A549 (cell line): ENCODE results near the gene SCAMP1. TPM values are rescaled to one million over a fixed set of nuclear protein-coding genes. Genes with fewer than 3 reads are reported as not detected.

Experiments used
- ATAC-seq, 2 experiments: fragments of 200-7000 bp in 1 of 2; fragments of >200 bp in 1 of 2; cut with Nextera tagmentation in 1 of 2; cut with Tn5 transposase in 1 of 2; 3 replicates each; pipeline versions ENCODE4 v1.8.0 to v1.9.1; 2018 to 2020; ENCODE audit warnings: mild to moderate bottlenecking in 1 of 2, moderate library complexity in 1 of 2
- CTCF ChIA-PET: fragments of 300-600 bp; sonication (Branson Sonifier 250); formaldehyde crosslinking; extraction: SDS; loops from one replicate; lab custom pipeline; 2021; ENCODE audit warnings: antibody characterized with exemption, inconsistent platforms; lab: Yijun Ruan, JAX
- POLR2A ChIA-PET: fragments of 350-600 bp; formaldehyde crosslinking; extraction: SDS; loops from one replicate; lab custom pipeline; 2021; ENCODE audit warnings: antibody characterized with exemption, inconsistent platforms; lab: Yijun Ruan, JAX
- DNase-seq, 2 experiments: peaks; one replicate each; pipeline versions ENCODE4 v3.0.0 to v3.0.0-alpha.2; 2011 to 2016; ENCODE audit warnings: low read depth in 1 of 2, low spot score in 1 of 2
- FAIRE-seq: peaks from 2 replicates; lab custom pipeline; 2011; peaks lifted over from hg19 to GRCh38; lab: Jason Lieb, UNC
- H3K27ac ChIP-seq, 2 experiments: fragments of >200 bp; sonication (Bioruptor Twin); formaldehyde crosslinking; 3 replicates each; pipeline ENCODE4 v1.5.1; 2016 to 2017
- H3K4me1 ChIP-seq: fragments of >200 bp; sonication (Bioruptor Twin); formaldehyde crosslinking; 3 replicates; pipeline ENCODE4 v1.6.1; 2016
- H3K4me2 ChIP-seq: fragments of >200 bp; sonication (Bioruptor Twin); formaldehyde crosslinking; 3 replicates; pipeline ENCODE4 v1.6.1; 2016
- H3K4me3 ChIP-seq: fragments of >200 bp; sonication (Bioruptor Twin); formaldehyde crosslinking; 3 replicates; pipeline ENCODE4 v1.5.1; 2016
- H3K9me3 ChIP-seq: fragments of >200 bp; sonication (Bioruptor Twin); formaldehyde crosslinking; 3 replicates; pipeline ENCODE4 v1.6.1; 2016
- ATOH8 ChIP-seq: fragments of 250-450 bp; sonication (Bioruptor Pico); IDR thresholded peaks from 2 replicates; pipeline ENCODE4 v1.5.0; 2020; ENCODE audit warnings: low read depth, mild to moderate bottlenecking, moderate library complexity
- CEBPB ChIP-seq, 2 experiments: fragments of >200 bp in 1 of 2; sonication (Bioruptor Twin) in 1 of 2; formaldehyde crosslinking in 1 of 2; IDR thresholded peaks; 2 replicates each; pipeline ENCODE4 v1.6.1; 2012 to 2016
- CHD2 ChIP-seq: fragments of 150-350 bp; IDR thresholded peaks from 2 replicates; pipeline ENCODE4 v1.6.1; 2014; ENCODE audit warnings: low read length; ENCODE audit not compliant: partially characterized antibody
- CHD4 ChIP-seq: fragments of 200-600 bp; sonication (generic); IDR thresholded peaks from 2 replicates; pipeline ENCODE4 v1.6.1; 2016; ENCODE audit warnings: antibody characterized with exemption, mild to moderate bottlenecking, borderline replicate concordance
- EHF ChIP-seq: fragments of 250-450 bp; sonication (Bioruptor Pico); IDR thresholded peaks from 2 replicates; pipeline ENCODE4 v1.5.0; 2020; ENCODE audit warnings: mild to moderate bottlenecking
- EP300 ChIP-seq, 2 experiments: fragments of >200 bp; sonication (Bioruptor Twin); formaldehyde crosslinking; IDR thresholded peaks; 2 replicates in 1 of 2; 3 replicates in 1 of 2; pipeline ENCODE4 v1.6.1; 2016 to 2017
- GATA3 ChIP-seq: IDR thresholded peaks from 2 replicates; pipeline ENCODE4 v1.6.1; 2012; ENCODE audit warnings: borderline replicate concordance
- HDAC2 ChIP-seq: fragments of 200-600 bp; sonication (generic); IDR thresholded peaks from 2 replicates; pipeline ENCODE4 v1.6.1; 2016
- HEYL ChIP-seq: fragments of 250-450 bp; sonication (Bioruptor Pico); IDR thresholded peaks from 2 replicates; pipeline ENCODE4 v1.8.0; 2021; ENCODE audit warnings: mild to moderate bottlenecking, moderate library complexity
- HOXA7 ChIP-seq: fragments of 250-450 bp; sonication (Bioruptor Pico); IDR thresholded peaks from 2 replicates; pipeline ENCODE4 v1.5.0; 2020; ENCODE audit warnings: mild to moderate bottlenecking, moderate library complexity
- HOXB13 ChIP-seq: fragments of 250-450 bp; sonication (Bioruptor Pico); IDR thresholded peaks from 2 replicates; pipeline ENCODE4 v1.5.0; 2020; ENCODE audit warnings: low read depth, mild to moderate bottlenecking, moderate library complexity
- HOXB5 ChIP-seq: fragments of 250-450 bp; sonication (Bioruptor Pico); IDR thresholded peaks from 2 replicates; pipeline ENCODE4 v1.5.0; 2020; ENCODE audit warnings: mild to moderate bottlenecking, moderate library complexity
- JUN ChIP-seq, 2 experiments: fragments of >200 bp; sonication (Bioruptor Twin); formaldehyde crosslinking; IDR thresholded peaks; 2 replicates in 1 of 2; 3 replicates in 1 of 2; pipeline ENCODE4 v1.6.1; 2016 to 2017
- MAX ChIP-seq: IDR thresholded peaks from 2 replicates; pipeline ENCODE4 v1.6.1; 2012
- MAZ ChIP-seq: fragments of 150-350 bp; IDR thresholded peaks from 2 replicates; pipeline ENCODE4 v1.6.1; 2014; ENCODE audit warnings: antibody characterized with exemption, low read depth, low read length, borderline replicate concordance
- NPAS2 ChIP-seq: fragments of 250-450 bp; sonication (Bioruptor Pico); IDR thresholded peaks from 2 replicates; pipeline ENCODE4 v1.8.0; 2022; ENCODE audit warnings: mild to moderate bottlenecking, moderate library complexity, borderline replicate concordance
- PBX3 ChIP-seq: IDR thresholded peaks from 2 replicates; pipeline ENCODE4 v1.6.1; 2012
- PHF8 ChIP-seq: fragments of 200-600 bp; sonication (generic); IDR thresholded peaks from 2 replicates; pipeline ENCODE4 v1.6.1; 2016; ENCODE audit warnings: low read depth, mild to moderate bottlenecking, antibody characterized with exemption, moderate library complexity, borderline replicate concordance
- RAD21 ChIP-seq, 2 experiments: fragments of >200 bp in 1 of 2; sonication (Bioruptor Twin) in 1 of 2; formaldehyde crosslinking in 1 of 2; IDR thresholded peaks in 1 of 2; conservative IDR thresholded peaks in 1 of 2; 2 replicates in 1 of 2; 3 replicates in 1 of 2; pipeline ENCODE4 v1.6.1; 2012 to 2018; ENCODE audit warnings: inconsistent platforms in 1 of 2
- TFCP2L1 ChIP-seq: fragments of 250-450 bp; sonication (Bioruptor Pico); IDR thresholded peaks from 2 replicates; pipeline ENCODE4 v1.5.0; 2021; ENCODE audit warnings: mild to moderate bottlenecking
- ZC3H11A ChIP-seq: fragments of 450-650 bp; IDR thresholded peaks from 2 replicates; pipeline ENCODE4 v1.6.1; 2014; ENCODE audit warnings: antibody characterized with exemption, mild to moderate bottlenecking
- ZNF302 ChIP-seq: fragments of 250-450 bp; sonication (Bioruptor Pico); IDR thresholded peaks from 2 replicates; pipeline ENCODE4 v1.9.0; 2021; ENCODE audit warnings: inconsistent platforms, mild to moderate bottlenecking, moderate library complexity
- ZSCAN20 ChIP-seq: fragments of 250-450 bp; sonication (Bioruptor Pico); IDR thresholded peaks from 2 replicates; pipeline ENCODE4 v1.8.0; 2022; ENCODE audit warnings: mild to moderate bottlenecking, moderate library complexity
- WGBS: methylation state at CpG from one replicate; pipeline ENCODE4 v1.1.6; 2017; ENCODE audit errors: missing lambda C conversion rate; 5-methylcytosine and 5-hydroxymethylcytosine counted together
- polyA plus RNA-seq, 4 experiments: library from polyadenylated mRNA; depleted of rRNA in 3 of 4; stranded (reverse); fragments of >200 nt; fragmentation: RNase III in 1 of 4; extraction: RNeasy Plus Mini Kit Qiagen cat#74134 plus additional on column Dnase treatment in 1 of 4; gene quantifications; 2 replicates in 3 of 4; 3 replicates in 1 of 4; pipeline ENCODE4 v1.2.3, GENCODE V29; 2011 to 2017
- TF ChIP-seq, protein P1 (sequence below): fragments of 200-600 bp; sonication (generic); IDR thresholded peaks from 2 replicates; pipeline ENCODE4 v1.6.1; 2016; ENCODE audit warnings: antibody characterized with exemption, mild to moderate bottlenecking, moderate library complexity

The SCAMP1 gene
- polyA plus RNA-seq, 2 of the 4 experiments (the other 2 are of a cell fraction): 23.8 to 42.2 TPM

- Histone ChIP-seq H3K4me2 (no peak overlapping the region), H3K27ac (no peak overlapping the region)
- no peak for DNase-seq
- no peak for FAIRE-seq
- 96% methylated on average over 3 of the region's 3 CpGs for WGBS
- no peak for ATAC-seq
- POLR2A ChIA-PET: interaction anchor here (0.6 kb wide), 1 partner anchor 18 kb away, joined by 3 read pairs; no protein-coding TSS in a partner anchor
- TF ChIP-seq ZNF302 (CRISPR knock-in tag) (no peak), ZSCAN20 (no peak), ATOH8 (CRISPR knock-in tag) (no peak), PHF8 (no peak), EP300 (IDR thresholded peaks at IDR 0.05) (no peak), TFCP2L1 (CRISPR knock-in tag) (no peak), NPAS2 (no peak), CEBPB (IDR thresholded peaks at IDR 0.05) (no peak), HOXB13 (CRISPR knock-in tag) (no peak), HDAC2 (no peak), PBX3 (no peak)
- TF ChIP-seq, all 56 proteins: peak for 0
- H3K9me3 ChIP-seq: no peaks in the 10 kb centered on the region
- peaks cover 27% of the 10 kb centered on the region for H3K4me1 ChIP-seq
- no peak overlapping the region for H3K4me3 ChIP-seq
- CTCF ChIA-PET: interaction anchor here (0.5 to 1.7 kb wide), 5 partner anchors 9 to 104 kb away, joined by 3 to 8 read pairs (median 4); no protein-coding TSS in a partner anchor
These were observed 152.0 kb downstream of the SCAMP1 start for GRCh38 chr5:78512435-78512834.

DNA sequence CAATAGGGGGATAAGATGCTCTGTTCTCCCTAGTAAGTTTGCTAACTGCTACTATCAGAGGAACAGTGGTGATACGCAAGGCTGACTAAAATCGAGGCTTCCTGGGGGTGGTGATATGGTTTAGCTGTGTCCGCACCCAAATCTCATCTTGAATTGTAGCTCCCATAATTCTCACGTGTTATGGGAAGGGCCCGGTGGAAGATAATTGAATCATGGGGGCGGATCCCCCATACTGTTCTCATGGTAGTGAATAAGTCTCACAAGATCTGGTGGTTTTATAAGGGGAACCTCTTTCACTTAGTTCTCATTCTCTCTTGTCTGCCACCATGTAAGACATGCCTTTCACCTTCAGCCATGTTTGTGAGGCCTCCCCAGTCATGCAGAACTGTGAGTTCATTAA, 153.0 kb downstream of the SCAMP1 start:
- POLR2A ChIA-PET: no interaction called here
- Histone ChIP-seq H3K9me3 (no peaks in the 10 kb centered on the region), H3K27ac (no peak overlapping the region), H3K4me3 (no peak overlapping the region), H3K4me2 (no peak overlapping the region), H3K4me1 (peaks cover 25% of the 10 kb centered on the region)
- DNase-seq (no peak), FAIRE-seq (no peak), ATAC-seq (no peak)
- CTCF ChIA-PET: interaction anchor here (0.8 to 1.7 kb wide), 2 partner anchors 15 to 46 kb away, joined by 3 to 4 read pairs; no protein-coding TSS in a partner anchor
- no peak for TF ChIP-seq CHD2
- no peak for TF ChIP-seq JUN (IDR thresholded peaks at IDR 0.05)
- 84% methylated on average over 6 of the region's 6 CpGs for WGBS

- no peak for TF ChIP-seq ZC3H11A
- no peak for TF ChIP-seq HEYL (CRISPR knock-in tag)
- TF ChIP-seq HOXA7 (CRISPR knock-in tag): no peak
- TF ChIP-seq, protein P1, sequence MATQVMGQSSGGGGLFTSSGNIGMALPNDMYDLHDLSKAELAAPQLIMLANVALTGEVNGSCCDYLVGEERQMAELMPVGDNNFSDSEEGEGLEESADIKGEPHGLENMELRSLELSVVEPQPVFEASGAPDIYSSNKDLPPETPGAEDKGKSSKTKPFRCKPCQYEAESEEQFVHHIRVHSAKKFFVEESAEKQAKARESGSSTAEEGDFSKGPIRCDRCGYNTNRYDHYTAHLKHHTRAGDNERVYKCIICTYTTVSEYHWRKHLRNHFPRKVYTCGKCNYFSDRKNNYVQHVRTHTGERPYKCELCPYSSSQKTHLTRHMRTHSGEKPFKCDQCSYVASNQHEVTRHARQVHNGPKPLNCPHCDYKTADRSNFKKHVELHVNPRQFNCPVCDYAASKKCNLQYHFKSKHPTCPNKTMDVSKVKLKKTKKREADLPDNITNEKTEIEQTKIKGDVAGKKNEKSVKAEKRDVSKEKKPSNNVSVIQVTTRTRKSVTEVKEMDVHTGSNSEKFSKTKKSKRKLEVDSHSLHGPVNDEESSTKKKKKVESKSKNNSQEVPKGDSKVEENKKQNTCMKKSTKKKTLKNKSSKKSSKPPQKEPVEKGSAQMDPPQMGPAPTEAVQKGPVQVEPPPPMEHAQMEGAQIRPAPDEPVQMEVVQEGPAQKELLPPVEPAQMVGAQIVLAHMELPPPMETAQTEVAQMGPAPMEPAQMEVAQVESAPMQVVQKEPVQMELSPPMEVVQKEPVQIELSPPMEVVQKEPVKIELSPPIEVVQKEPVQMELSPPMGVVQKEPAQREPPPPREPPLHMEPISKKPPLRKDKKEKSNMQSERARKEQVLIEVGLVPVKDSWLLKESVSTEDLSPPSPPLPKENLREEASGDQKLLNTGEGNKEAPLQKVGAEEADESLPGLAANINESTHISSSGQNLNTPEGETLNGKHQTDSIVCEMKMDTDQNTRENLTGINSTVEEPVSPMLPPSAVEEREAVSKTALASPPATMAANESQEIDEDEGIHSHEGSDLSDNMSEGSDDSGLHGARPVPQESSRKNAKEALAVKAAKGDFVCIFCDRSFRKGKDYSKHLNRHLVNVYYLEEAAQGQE: no peak
- TF ChIP-seq CHD4: no peak
- TF ChIP-seq RAD21 (conservative IDR thresholded peaks at IDR 0.05 in 1 of 2, IDR thresholded peaks at IDR 0.05 in 1 of 2): no peak
- no peak for TF ChIP-seq MAZ
- no peak for TF ChIP-seq GATA3
- no peak for TF ChIP-seq HDAC2
- no peak for TF ChIP-seq HOXB5 (CRISPR knock-in tag)
- TF ChIP-seq CEBPB (IDR thresholded peaks at IDR 0.05): no peak
- TF ChIP-seq MAX: no peak
- TF ChIP-seq EHF (CRISPR knock-in tag): no peak
- TF ChIP-seq, all 56 proteins: peak for 0
- POLR2A ChIA-PET: no interaction called here
- no peak for FAIRE-seq
These were observed 154.3 kb downstream of the SCAMP1 start for GRCh38 chr5:78514427-78515330.

More at GRCh38 chr5:78514427-78515330, 154.3 kb downstream of the SCAMP1 start:
- ATAC-seq: no peak
- 81% methylated on average over 8 of the region's 8 CpGs for WGBS
- Histone ChIP-seq H3K4me1 (peaks cover 29% of the 10 kb centered on the region), H3K4me3 (no peak overlapping the region), H3K9me3 (no peaks in the 10 kb centered on the region), H3K27ac (no peak overlapping the region), H3K4me2 (no peak overlapping the region)
- no peak for DNase-seq
- CTCF ChIA-PET: interaction anchor here (0.6 to 1.7 kb wide), 3 partner anchors 18 to 323 kb away, joined by 3 to 4 read pairs (median 4); no protein-coding TSS in a partner anchor
